OCI-LY1 (cell line): ENCODE data around the gene USP3.

Experiments used
- H2AFZ ChIP-seq: fragments of 200-600 bp; sonication (generic), shearing (Covaris generic); 2 replicates; pipeline ENCODE4 v1.6.0; 2014; ENCODE audit warnings: antibody characterized with exemption, mild to moderate bottlenecking, low read length
- H3F3A ChIP-seq: fragments of 200-600 bp; sonication (generic), shearing (Covaris generic); 2 replicates; pipeline ENCODE4 v1.6.0; 2014; ENCODE audit warnings: mild to moderate bottlenecking, antibody characterized with exemption, low read length, moderate library complexity; ENCODE audit not compliant: insufficient read depth
- H3K27ac ChIP-seq: fragments of 200-600 bp; sonication (generic); 2 replicates; pipeline ENCODE4 v1.5.1; 2014; ENCODE audit warnings: low read length, mixed run types, mild to moderate bottlenecking, low read depth; ENCODE audit not compliant: poor library complexity, severe bottlenecking
- H3K27me3 ChIP-seq: fragments of 200-600 bp; sonication (generic); 2 replicates; pipeline ENCODE4 v1.6.0; 2014; ENCODE audit warnings: antibody characterized with exemption, mild to moderate bottlenecking, low read length, moderate library complexity; ENCODE audit not compliant: insufficient read depth
- H3K36me3 ChIP-seq: fragments of 200-600 bp; sonication (generic); 2 replicates; pipeline ENCODE4 v1.6.1; 2014; ENCODE audit warnings: mild to moderate bottlenecking, antibody characterized with exemption, low read length, moderate library complexity, mixed read lengths; ENCODE audit not compliant: insufficient read depth
- H3K4me1 ChIP-seq: fragments of 200-600 bp; sonication (generic); 2 replicates; pipeline ENCODE4 v1.5.1; 2014; ENCODE audit warnings: mild to moderate bottlenecking, low read length, moderate library complexity; ENCODE audit not compliant: insufficient read depth, severe bottlenecking
- H3K4me2 ChIP-seq: fragments of 200-600 bp; sonication (generic), shearing (Covaris generic); 2 replicates; pipeline ENCODE4 v1.6.1; 2014; ENCODE audit warnings: low read length
- H3K4me3 ChIP-seq: fragments of 200-600 bp; sonication (generic); 2 replicates; pipeline ENCODE4 v1.5.1; 2014; ENCODE audit warnings: low read length, low read depth, mild to moderate bottlenecking, mixed read lengths; ENCODE audit not compliant: poor library complexity, severe bottlenecking
- H3K79me2 ChIP-seq: fragments of 200-600 bp; shearing (Covaris generic); 2 replicates; pipeline ENCODE4 v1.6.1; 2016; ENCODE audit warnings: mixed run types, low read length, mixed read lengths; ENCODE audit not compliant: insufficient read depth
- H3K9ac ChIP-seq: fragments of 200-600 bp; sonication (generic), shearing (Covaris generic); 2 replicates; pipeline ENCODE4 v1.6.1; 2014; ENCODE audit warnings: mild to moderate bottlenecking, low read length, mixed read lengths
- H3K9me2 ChIP-seq: fragments of 200-600 bp; sonication (generic), shearing (Covaris generic); 2 replicates; pipeline ENCODE4 v1.6.1; 2014; ENCODE audit warnings: low read depth, mild to moderate bottlenecking, low read length, mixed read lengths
- H3K9me3 ChIP-seq: fragments of 200-600 bp; shearing (Covaris generic); 2 replicates; pipeline ENCODE4 v1.6.1; 2014; ENCODE audit warnings: low read length, mixed read lengths
- H4K20me1 ChIP-seq: fragments of 200-600 bp; sonication (generic), shearing (Covaris generic); 2 replicates; pipeline ENCODE4 v1.6.0; 2016; ENCODE audit warnings: mild to moderate bottlenecking, low read length; ENCODE audit not compliant: insufficient read depth
- CTCF ChIP-seq: fragments of 200-600 bp; sonication (generic), shearing (Covaris generic); IDR thresholded peaks from 2 replicates; pipeline ENCODE4 v1.5.1; 2017; ENCODE audit warnings: mild to moderate bottlenecking, antibody characterized with exemption, low read length, moderate library complexity, mixed read lengths
- EZH2 ChIP-seq: fragments of 200-600 bp; sonication (generic), shearing (Covaris generic); IDR thresholded peaks from 2 replicates; pipeline ENCODE4 v1.8.0; 2017; ENCODE audit warnings: borderline replicate concordance, mixed run types, mild to moderate bottlenecking, antibody characterized with exemption, low read length, moderate library complexity, mixed read lengths

USP3 gene

GRCh38 chr15:63582179-63582578 is 77.8 kb downstream of the USP3 start:
- Histone ChIP-seq H3K9ac (no peak overlapping the region), H3K79me2 (no peaks in the 10 kb centered on the region), H3K9me3 (peaks cover 4% of the 10 kb centered on the region; the same call in 1 of the 2 replicates), H2AFZ (no peak overlapping the region), H3K4me2 (no peak overlapping the region), H3K27me3 (no peaks in the 10 kb centered on the region), H3K9me2 (no peaks in the 10 kb centered on the region), H3K4me1 (peaks cover 5% of the 10 kb centered on the region), H3K27ac (no peak overlapping the region), H3F3A (0 out of 2 replicates have a peak, but pooled peaks cover 3% of the 10 kb centered on the region), H3K36me3 (peaks cover 70% of the 10 kb centered on the region), H4K20me1 (no peaks in the 10 kb centered on the region), H3K4me3 (no peak overlapping the region)
- TF ChIP-seq EZH2 (no peak), CTCF (no peak)

- H3K9me2 ChIP-seq: no peaks in the 10 kb centered on the region
- H3K9me3 ChIP-seq: peaks cover 4% of the 10 kb centered on the region; the same call in 1 of the 2 replicates
- no peak overlapping the region for H3K4me2 ChIP-seq
- H3K27ac ChIP-seq: no peak overlapping the region
- H3K79me2 ChIP-seq: no peaks in the 10 kb centered on the region
- no peaks in the 10 kb centered on the region for H4K20me1 ChIP-seq
- H2AFZ ChIP-seq: no peak overlapping the region
- H3K4me3 ChIP-seq: no peak overlapping the region
- 0 out of 2 replicates have a peak, but pooled peaks cover 3% of the 10 kb centered on the region for H3F3A ChIP-seq
- H3K4me1 ChIP-seq: peaks cover 5% of the 10 kb centered on the region
- TF ChIP-seq EZH2: no peak
- no peak for TF ChIP-seq CTCF
- no peaks in the 10 kb centered on the region for H3K27me3 ChIP-seq
- no peak overlapping the region for H3K9ac ChIP-seq
- H3K36me3 ChIP-seq: peaks cover 75% of the 10 kb centered on the region
Observed at GRCh38 chr15:63582718-63583426, 78.5 kb downstream of the USP3 start.

GRCh38 chr15:63586790-63587189 is 82.4 kb downstream of the USP3 start:
- H3K36me3 ChIP-seq: peaks cover 98% of the 10 kb centered on the region
- no peak overlapping the region for H3K9ac ChIP-seq
- no peaks in the 10 kb centered on the region for H4K20me1 ChIP-seq
- H3K9me3 ChIP-seq: peaks cover 4% of the 10 kb centered on the region; the same call in 1 of the 2 replicates
- H3K4me2 ChIP-seq: no peak overlapping the region
- no peak overlapping the region for H3K4me3 ChIP-seq
- TF ChIP-seq EZH2: no peak
- no peak for TF ChIP-seq CTCF
- H3K27me3 ChIP-seq: no peaks in the 10 kb centered on the region
- no peak overlapping the region for H2AFZ ChIP-seq
- H3F3A ChIP-seq: no peaks in the 10 kb centered on the region
- no peaks in the 10 kb centered on the region for H3K9me2 ChIP-seq
- no peak overlapping the region for H3K27ac ChIP-seq
- no peaks in the 10 kb centered on the region for H3K79me2 ChIP-seq
- H3K4me1 ChIP-seq: no peaks in the 10 kb centered on the region
